M059J (cell line): ENCODE data around the gene AOC2. TPM values are rescaled to one million over a fixed set of nuclear protein-coding genes. Genes with fewer than 3 reads are reported as not detected.

ENCODE experiments used
- DNase-seq: peaks from one replicate; pipeline ENCODE4 v3.0.0-alpha.2; 2012; ENCODE audit warnings: low read depth
- total RNA-seq: library from RNA; depleted of rRNA; stranded (reverse); fragments of >200 nt; shearing (Covaris generic); gene quantifications from 2 replicates; pipeline ENCODE4 v1.2.3, GENCODE V29; 2014; rRNA removed

AOC2 gene, protein sequence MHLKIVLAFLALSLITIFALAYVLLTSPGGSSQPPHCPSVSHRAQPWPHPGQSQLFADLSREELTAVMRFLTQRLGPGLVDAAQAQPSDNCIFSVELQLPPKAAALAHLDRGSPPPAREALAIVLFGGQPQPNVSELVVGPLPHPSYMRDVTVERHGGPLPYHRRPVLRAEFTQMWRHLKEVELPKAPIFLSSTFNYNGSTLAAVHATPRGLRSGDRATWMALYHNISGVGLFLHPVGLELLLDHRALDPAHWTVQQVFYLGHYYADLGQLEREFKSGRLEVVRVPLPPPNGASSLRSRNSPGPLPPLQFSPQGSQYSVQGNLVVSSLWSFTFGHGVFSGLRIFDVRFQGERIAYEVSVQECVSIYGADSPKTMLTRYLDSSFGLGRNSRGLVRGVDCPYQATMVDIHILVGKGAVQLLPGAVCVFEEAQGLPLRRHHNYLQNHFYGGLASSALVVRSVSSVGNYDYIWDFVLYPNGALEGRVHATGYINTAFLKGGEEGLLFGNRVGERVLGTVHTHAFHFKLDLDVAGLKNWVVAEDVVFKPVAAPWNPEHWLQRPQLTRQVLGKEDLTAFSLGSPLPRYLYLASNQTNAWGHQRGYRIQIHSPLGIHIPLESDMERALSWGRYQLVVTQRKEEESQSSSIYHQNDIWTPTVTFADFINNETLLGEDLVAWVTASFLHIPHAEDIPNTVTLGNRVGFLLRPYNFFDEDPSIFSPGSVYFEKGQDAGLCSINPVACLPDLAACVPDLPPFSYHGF
- total RNA-seq = not detected in 2 replicates

GRCh38 chr17:42844271-42844670, at the start of gene AOC2:
Gene AOC2 (plus strand): TSS chr17:42844580. CDS start chr17:42844627, 47 bp downstream.
- DNase-seq = no peak

GRCh38 chr17:42795061-42795460, 49.3 kb upstream of the AOC2 start:
- no peak for DNase-seq

DNA sequence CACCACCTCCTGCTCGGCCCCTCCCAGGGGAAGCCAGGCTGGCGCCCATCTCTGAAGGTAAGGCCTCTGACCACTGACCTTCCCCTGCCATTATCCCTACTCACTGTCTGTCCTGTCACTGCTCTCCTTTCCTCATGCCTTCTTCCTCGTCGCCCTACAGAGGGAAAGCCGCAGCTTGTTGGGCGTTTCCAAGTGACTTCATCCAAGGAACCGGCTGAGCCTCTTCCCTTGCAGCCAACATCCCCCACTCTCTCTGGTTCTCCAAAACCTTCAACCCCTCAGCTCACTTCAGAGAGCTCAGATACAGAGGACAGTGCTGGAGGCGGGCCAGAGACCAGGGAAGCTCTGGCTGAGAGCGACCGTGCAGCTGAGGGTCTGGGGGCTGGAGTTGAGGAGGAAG, 48.9 kb upstream of the AOC2 start:
- no peak for DNase-seq

DNA sequence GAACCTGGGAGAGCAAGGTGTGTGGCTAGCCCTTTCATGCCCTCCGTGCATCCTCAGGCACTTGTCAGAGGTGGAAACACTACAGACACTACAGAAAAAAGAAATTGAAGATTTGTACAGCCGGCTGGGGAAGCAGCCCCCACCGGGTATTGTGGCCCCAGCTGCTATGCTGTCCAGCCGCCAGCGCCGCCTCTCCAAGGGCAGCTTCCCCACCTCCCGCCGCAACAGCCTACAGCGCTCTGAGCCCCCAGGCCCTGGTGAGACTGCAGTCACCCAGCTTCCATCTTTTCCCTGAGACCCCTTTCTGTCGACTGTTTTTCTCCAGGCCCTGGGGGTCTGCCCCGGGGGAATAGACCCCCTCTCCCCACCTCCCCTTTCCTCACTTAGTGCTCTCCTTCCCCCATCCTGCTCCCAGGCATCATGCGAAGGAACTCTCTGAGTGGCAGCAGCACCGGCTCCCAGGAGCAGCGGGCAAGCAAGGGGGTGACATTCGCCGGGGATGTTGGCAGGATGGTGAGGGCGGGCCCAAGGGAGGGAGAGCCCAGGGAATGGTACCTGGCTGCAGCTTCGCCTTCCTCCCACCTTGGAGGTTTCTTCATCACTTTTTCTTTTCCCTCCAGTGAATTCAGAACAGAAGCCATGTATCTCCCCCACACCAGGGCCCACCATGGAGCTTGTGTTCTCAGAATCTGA, 48.2 kb upstream of the AOC2 start:
- DNase-seq = no peak

GRCh38 chr17:42797067-42798007, 47.0 kb upstream of the AOC2 start:
- no peak for DNase-seq

DNA sequence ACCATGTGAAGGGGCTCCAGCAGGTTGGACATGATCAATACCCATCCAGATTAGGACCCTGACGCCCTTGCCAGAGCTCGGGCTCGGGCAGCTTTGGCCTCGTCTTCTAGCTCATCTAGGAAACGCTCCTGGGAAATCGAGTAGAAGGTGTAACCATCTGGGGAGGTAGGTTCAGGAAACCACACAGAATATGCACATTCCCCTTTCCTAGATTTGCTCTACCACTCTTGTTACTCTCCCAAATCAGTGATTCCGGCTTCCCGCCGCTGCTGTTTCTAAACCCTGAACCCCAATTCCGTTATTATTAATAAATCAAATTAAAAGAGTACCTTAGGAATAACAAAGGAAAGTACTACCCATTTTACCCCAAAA, 46.4 kb upstream of the AOC2 start:
- DNase-seq = no peak

DNA sequence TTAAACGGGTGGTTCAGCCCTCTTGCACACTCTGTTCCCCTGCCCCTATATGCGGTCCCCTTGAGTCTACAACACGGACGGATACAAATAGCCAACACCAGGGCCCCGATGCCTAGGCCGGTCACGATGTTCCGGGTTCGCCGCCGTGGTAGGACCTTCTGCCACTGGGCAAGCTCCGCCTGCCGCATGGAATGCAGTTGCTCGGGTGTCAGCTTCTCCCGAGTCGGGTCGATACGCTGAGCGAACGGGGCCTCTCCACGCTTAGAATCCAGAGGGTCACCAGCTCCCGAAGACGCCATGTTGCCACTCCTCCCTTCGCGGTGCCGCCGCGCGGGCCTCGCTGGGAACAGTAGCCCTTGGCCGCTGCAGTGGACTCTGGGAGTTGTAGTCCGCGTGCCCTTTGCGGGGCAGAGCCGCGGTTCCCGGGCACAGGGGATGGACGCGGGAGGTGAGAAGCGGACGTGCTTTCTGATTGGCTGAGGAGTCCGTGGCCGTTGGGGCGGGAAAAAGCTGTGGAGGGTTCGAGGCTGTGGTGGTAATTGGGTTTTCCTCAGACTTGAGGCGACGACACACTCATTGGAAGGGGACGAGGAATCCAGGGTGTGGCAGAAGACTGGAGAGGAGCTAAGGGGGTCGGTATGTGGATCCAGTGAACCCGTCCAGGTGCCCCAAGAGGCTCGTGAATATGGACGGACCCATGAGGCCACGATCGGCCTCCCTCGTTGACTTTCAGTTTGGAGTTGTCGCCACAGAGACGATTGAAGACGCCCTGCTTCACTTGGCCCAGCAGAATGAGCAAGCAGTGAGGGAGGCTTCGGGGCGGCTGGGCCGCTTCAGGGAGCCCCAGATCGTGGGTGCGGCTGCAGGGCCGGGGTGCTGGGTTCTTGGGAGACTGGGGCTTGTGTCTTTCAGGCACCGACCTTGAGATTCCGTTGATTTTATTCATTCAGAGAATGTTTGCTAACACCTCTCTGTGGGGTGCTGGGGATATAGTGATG, 45.7 kb upstream of the AOC2 start, which contains the start of the genes CNTD1 and COA3:
TSS of gene CNTD1 (plus strand) at position 479 of the 998 bp plus-strand sequence. CDS start at position 686, 207 bp downstream.
TSS of gene COA3 (minus strand) at position 322 of the 998 bp plus-strand sequence. CDS start at position 299, 23 bp downstream.
- peak; percentile 85 for DNase-seq

GRCh38 chr17:42803074-42803883, 41.1 kb upstream of the AOC2 start:
- DNase-seq = no peak

GRCh38 chr17:42804918-42805367, 39.4 kb upstream of the AOC2 start:
- no peak for DNase-seq

- DNase-seq = no peak
Observed at GRCh38 chr17:42806249-42806648, 38.1 kb upstream of the AOC2 start.

DNA sequence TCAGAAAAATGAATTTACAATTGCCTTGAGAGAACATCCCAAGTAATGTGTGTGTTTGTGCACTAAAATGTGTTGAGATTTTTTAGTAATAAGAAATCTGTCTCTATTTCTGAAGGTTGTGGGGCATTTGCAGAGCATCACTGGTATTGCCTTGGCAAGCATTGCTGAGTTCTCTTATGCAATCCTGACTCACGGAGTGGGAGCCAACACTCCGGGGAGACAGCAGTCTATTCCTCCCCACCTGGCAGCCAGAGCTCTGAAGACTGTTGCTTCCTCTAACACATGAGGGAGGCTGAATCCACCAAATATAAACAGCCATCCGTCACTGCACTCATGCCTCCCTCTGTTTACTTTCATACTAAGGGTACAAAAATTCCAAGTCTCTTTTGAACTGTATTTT, 35.1 kb upstream of the AOC2 start:
- DNase-seq = peak; percentile 64

GRCh38 chr17:42814633-42815399, 29.6 kb upstream of the AOC2 start:
- peak; percentile 87 for DNase-seq

DNA sequence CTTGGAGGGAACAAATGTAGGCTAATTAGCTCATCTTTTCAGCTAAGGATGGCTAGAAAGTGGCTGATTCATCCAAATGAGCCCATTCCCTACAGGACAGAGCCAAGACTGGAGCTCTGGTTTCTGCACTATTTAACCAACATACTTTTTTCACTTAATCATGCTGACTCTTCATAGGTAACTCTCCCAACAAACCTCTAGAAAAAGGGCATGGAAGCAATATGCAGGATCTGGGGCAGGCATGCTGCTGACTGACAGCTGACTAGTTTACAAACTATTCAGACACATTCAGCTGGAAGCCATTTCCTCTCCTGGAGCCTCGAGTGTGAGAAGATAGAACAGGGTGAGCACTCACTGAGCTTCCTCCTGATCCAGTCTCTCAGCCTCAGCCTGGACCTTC, 26.5 kb upstream of the AOC2 start:
- peak; percentile 65 for DNase-seq

DNA sequence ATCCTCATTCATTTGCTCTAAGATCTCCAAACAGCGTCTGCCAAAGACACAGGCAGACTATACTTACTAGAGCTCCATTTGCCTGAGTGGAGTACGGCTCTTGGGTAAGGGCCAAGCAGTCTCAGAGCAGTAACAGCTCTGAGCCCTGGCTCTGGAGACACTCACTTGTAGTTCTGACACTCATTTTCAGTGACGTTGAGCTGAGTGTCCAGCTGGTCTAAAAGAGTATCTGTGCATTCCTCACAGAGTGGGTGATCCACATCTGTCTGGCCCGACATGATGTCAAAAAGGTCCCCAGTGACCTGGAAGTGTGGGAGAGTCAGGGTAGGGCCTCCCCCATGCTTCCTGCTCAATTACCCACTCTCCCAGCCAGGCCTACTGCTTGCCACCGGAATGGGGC, 26.0 kb upstream of the AOC2 start:
- DNase-seq = no peak

DNA sequence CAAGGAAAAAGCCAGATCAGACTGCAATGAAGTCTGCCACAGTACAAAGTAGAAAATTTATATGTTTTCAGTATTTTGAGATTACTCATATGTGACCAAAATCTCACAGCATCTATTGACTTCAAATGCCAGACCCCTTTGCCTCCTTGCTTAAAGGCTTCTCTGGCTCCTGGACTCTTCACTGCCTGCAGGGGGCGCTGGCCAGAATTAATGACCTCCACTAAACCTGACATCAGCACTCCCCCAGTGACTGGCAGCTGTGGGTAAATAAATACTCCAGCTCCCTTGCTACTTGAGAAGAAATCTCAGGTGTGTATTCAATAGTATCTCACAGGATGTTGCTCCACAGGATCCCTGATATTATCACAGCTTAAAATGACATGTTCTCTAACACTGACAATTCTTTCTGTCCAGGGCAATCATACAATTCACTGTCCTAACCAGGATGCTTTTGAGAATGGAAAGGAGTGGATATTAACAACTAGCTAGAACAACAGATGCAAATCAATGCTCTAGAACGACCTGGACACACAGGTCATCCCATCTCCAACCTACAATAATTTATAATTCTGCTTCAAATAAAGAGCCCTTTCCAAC, 24.3 kb upstream of the AOC2 start:
- peak; percentile 53 for DNase-seq

DNA sequence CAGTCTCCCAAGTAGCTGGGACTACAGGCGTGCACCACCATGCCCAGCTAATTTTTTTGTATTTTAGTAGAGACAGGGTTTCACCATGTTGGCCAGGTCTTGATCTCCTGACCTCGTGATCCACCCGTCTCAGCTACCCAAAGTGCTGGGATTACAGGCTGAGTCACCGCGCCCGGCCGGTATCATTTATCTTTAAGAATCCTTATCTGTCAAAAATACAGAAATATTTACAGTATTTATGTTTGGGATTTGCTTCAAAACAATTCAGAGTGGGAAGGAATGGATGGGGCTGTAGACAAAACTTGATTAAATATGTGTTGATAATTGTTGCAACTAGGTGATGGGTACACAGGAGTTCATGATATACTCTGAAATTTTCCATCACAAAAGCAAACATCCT, 23.2 kb upstream of the AOC2 start:
- DNase-seq = no peak

DNA sequence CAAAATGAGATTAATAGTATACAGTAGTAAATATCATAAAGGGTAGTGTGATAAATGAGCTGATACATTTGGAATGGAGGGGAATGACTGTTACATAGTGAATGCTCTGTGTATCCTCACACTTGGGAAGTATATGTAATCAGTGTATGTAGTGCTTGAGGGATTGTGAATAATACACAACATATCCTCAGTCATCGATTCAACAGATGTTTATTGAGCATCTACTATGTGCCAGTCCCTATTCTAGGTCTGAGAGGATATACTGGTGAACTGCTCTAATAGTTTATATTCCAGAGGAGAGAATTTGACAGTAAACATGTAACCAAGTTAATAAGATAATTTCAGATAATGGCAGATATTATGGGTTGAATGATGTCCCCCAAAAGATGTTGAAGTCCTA, 16.9 kb upstream of the AOC2 start:
- no peak for DNase-seq

DNA sequence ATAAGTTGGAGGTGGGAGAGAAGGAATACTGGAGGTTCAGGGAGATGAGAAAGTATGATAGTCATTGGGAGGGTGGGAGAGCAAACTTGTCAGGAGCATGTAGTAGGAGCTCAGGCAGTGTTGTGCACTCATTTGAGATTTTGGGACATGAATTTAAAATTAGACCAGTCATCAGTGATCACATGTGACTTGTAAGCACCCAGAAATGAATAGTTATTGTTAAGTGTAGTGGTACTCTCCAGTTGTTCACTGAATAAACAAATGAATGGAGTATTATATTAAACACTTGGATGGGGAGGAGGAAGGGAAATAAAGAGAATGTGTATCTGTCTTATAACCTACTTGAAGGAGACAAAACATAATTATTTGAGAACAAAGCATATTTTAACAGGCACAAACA, 13.4 kb upstream of the AOC2 start:
- no peak for DNase-seq
